Jurkat, Clone E6-1 (cell line): ENCODE results near the gene HLX. TPM values are rescaled to one million over a fixed set of nuclear protein-coding genes. Genes with fewer than 3 reads are reported as not detected.

Source experiments
- DNase-seq: peaks from one replicate; pipeline ENCODE4 v3.0.0-alpha.2; 2011; ENCODE audit warnings: low read depth, low spot score
- H3K4me3 ChIP-seq: 2 replicates; pipeline ENCODE4 v1.5.1; 2011; ENCODE audit warnings: mild to moderate bottlenecking, low read length, control low read depth, moderate library complexity
- polyA plus RNA-seq: library from polyadenylated mRNA; unstranded; fragments of >200 nt; gene quantifications from one replicate; pipeline ENCODE4 v1.2.1, GENCODE V29; 2012; ENCODE audit warnings: missing spikeins; ENCODE audit not compliant: insufficient read length, insufficient read depth

HLX gene, protein sequence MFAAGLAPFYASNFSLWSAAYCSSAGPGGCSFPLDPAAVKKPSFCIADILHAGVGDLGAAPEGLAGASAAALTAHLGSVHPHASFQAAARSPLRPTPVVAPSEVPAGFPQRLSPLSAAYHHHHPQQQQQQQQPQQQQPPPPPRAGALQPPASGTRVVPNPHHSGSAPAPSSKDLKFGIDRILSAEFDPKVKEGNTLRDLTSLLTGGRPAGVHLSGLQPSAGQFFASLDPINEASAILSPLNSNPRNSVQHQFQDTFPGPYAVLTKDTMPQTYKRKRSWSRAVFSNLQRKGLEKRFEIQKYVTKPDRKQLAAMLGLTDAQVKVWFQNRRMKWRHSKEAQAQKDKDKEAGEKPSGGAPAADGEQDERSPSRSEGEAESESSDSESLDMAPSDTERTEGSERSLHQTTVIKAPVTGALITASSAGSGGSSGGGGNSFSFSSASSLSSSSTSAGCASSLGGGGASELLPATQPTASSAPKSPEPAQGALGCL
- not detected for polyA plus RNA-seq

GRCh38 chr1:220879076-220879508 is at the start of gene HLX:
Gene HLX, plus strand, starts transcription at chr1:220879443. Its CDS starts 415 bp downstream, at chr1:220879858.
- DNase-seq: no peak
- no peak within 1 kb of the TSS for H3K4me3 ChIP-seq

GRCh38 chr1:220833436-220833835 is 45.8 kb upstream of the HLX start:
- no peak for DNase-seq

GRCh38 chr1:220834155-220834870 is 44.9 kb upstream of the HLX start:
- no peak overlapping the region for H3K4me3 ChIP-seq
- DNase-seq: no peak

More at GRCh38 chr1:220833436-220833835, 45.8 kb upstream of the HLX start:
- H3K4me3 ChIP-seq: no peak overlapping the region

DNA sequence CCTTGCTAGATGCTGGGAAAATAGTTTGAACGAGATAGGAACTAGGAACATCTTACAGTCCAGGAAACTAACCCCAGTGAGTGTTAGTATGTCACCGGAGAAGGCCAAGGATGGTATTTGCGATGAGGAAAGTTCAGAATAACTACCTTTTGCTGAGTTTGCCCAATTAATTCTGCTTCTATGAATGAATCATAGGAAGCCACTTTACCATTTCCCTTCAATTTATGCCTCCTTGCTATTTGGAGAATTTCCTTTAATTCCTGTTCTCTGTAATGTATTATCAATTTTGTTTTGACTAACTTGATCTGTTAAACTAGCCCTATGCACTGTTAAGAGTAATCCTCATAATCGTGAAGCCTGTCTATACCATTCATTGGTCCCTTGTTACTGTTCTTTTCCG is 40.7 kb upstream of the HLX start:
- no peak for DNase-seq
- no peak overlapping the region for H3K4me3 ChIP-seq

DNA sequence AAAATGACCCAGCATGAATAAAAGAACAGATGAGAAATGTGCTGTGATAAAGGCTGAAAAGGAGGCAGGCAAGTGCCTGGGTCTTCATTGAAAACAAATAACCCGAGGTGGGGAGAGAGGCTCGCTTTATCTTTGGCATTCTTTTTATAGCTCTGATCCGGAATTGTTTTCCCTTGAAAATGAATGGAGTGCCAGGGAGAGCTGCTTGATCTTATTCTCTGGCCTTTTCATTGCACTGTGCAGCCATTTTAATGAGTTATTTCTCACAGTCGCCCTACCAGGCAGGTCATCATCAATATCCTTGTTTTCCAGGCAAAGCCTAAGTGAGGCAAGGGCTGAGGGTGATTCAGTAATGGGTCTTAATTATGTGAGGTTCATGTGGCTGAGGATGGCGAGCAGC is 39.8 kb upstream of the HLX start:
- no peak for DNase-seq
- H3K4me3 ChIP-seq: no peak overlapping the region

- no peak for DNase-seq
- no peak overlapping the region for H3K4me3 ChIP-seq
Observed at GRCh38 chr1:220841293-220841692, 38.0 kb upstream of the HLX start.

DNA sequence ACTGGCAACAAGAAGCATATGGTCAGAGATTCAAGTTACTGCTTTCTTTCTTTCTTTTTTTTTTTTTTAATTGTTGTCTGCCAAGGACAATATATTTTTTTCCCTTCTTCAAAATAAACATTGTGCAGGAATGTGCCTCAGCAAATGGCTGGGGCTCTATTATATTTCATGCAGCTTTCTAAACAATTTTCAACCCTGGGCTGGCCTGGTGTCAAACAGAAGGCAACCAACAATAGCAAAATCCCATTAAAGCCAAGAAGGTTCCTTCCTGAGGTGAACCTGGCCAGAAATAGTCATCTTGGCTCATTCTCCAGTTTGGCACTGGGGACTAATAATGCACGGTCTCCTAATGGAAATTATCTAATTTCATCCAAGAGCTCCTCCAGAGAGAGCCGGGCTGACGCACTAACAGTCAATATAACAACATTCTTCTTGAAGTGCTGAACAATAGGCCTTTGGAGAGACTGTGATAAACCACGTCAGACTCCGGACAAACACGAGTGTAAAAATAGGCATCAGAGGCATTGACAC is 35.7 kb upstream of the HLX start:
- no peak for DNase-seq
- no peak overlapping the region for H3K4me3 ChIP-seq

GRCh38 chr1:220852408-220852807 is 26.8 kb upstream of the HLX start:
- DNase-seq: no peak
- H3K4me3 ChIP-seq: no peak overlapping the region

GRCh38 chr1:220872296-220872695 is 6.9 kb upstream of the HLX start:
- no peak for DNase-seq
- no peak overlapping the region for H3K4me3 ChIP-seq

DNA sequence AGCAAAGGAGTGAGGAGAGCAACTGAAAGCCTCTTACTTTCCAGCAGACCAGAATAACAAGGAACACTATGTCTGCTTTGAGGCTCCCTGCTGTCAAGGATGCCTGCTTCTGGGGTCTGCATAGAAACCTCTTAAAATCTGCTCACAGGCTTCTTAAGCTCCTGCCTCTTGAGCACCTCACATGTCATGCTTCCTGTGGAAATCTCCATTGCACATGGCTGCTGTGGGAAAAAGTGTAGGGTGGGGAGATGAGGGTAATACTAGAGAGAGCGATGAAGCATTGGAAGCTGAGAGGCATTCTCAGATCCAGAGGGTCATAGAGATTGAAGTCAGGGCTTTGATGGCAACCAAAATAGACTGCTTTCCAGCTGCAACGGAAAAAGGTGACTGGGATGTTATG is 6.2 kb upstream of the HLX start:
- no peak overlapping the region for H3K4me3 ChIP-seq
- DNase-seq: no peak

DNA sequence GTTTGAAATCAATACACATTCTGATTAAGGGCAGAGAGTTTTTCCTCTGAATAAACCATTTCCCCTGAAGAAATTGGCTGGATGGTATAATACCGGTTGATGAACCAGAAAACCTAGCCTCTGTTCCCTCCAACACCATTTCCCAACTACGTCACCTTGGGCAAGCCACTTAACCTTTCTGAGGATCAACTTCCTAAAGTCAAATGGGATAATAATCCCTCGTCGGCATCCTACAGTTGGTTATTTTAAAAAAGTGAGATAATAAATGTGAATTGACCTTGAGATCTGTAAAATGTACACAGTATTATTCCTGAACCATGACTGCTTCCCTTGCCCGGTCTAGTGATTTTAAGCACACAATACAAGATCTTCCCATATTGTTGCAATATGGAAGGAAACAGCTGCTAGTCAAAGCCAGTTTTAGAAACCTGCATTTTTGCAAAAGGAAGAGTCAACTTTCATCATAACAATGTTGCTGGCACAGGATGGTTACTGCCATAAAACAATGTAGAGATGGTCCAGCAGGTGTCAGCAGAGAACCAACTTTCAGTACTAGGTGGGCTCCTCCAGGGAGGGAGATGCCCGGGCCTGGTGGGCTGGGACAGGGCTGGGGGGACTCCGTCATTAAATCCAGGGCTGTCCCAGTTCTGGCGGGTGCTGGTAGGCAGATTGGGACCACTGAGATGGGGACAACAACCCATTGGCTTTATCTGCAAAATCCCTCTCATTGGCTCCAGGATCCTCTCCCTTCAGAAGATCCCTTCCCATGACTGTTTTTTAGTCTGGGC is 5.2 kb upstream of the HLX start:
- no peak overlapping the region for H3K4me3 ChIP-seq
- DNase-seq: peak; percentile 16

GRCh38 chr1:220875260-220875659 is 4.0 kb upstream of the HLX start:
- H3K4me3 ChIP-seq: no peak overlapping the region
- no peak for DNase-seq

- no peak overlapping the region for H3K4me3 ChIP-seq
- DNase-seq: no peak
Observed at GRCh38 chr1:220876511-220877376, 2.5 kb upstream of the HLX start.

GRCh38 chr1:220877377-220878095 is 1.7 kb upstream of the HLX start:
- DNase-seq: no peak
- no peak overlapping the region for H3K4me3 ChIP-seq

DNA sequence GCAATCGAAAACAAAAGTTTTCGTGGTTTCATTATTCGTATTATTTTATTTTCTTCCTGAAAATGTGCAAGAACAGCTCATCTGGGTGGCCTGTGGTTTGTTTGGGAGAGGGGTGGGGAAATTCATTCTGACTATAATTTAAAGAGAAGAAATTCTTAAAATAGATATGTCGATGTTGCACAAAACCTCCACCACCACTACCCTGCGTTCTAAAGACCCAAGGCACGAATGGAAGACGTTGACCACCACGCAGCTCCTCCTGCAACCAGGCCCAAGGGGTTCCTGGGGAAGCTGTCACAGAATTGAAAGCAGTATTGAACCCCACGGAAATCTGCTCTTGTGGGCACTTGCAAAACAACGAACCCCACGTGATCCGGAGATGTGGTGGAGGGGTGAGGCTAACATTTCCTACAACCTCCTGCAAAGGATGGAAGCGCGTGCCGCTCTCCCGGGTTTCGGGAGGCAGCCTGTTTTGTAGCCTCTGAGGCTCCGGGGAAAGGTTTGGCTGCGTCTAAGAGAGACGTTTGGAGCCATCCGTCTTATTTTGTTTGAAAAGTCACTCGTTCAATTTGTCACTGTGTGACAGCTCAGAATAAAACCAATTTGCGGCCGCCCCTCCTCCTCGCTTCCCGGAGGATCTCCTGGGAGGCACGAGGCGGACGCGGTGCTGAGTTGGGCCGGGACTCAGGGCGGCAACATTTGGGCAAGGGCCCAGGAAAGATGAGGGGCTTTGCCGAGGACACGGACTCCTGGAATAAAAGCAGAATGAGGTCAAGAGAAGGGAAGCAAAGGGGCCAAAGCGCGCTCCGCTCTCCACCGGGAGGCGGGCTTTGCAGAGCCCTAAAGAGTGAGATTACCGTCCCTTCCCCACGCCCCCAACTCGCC is 810 bp upstream of the HLX start:
- no peak overlapping the region for H3K4me3 ChIP-seq
- no peak for DNase-seq

GRCh38 chr1:220879509-220880361 is 492 bp downstream of the HLX start:
- no peak for DNase-seq
- no peak overlapping the region for H3K4me3 ChIP-seq
